H9 (cell line): ENCODE measurements around the gene AGK. TPM values are rescaled to one million over a fixed set of nuclear protein-coding genes. Genes with fewer than 3 reads are reported as not detected.

Experiments used
- DNase-seq: peaks from one replicate; pipeline ENCODE4 v3.0.0-alpha.2; 2017
- H2AFZ ChIP-seq: one replicate; pipeline ENCODE4 v1.6.1; 2013; ENCODE audit warnings: mild to moderate bottlenecking, low read length, control low read depth, moderate library complexity
- H2AK5ac ChIP-seq: 2 replicates; pipeline ENCODE4 v1.6.1; 2013; ENCODE audit warnings: low read length, control low read depth, mixed read lengths; ENCODE audit not compliant: insufficient read length
- H2BK120ac ChIP-seq: one replicate; pipeline ENCODE4 v1.6.1; 2013; ENCODE audit warnings: low read depth, mild to moderate bottlenecking, low read length, control low read depth, inconsistent platforms; ENCODE audit not compliant: poor library complexity, severe bottlenecking
- H2BK12ac ChIP-seq: 2 replicates; pipeline ENCODE4 v1.6.1; 2013; ENCODE audit warnings: low read length, control low read depth, mixed read lengths, low read depth; ENCODE audit not compliant: insufficient read length
- H2BK15ac ChIP-seq: 2 replicates; pipeline ENCODE4 v1.6.1; 2013; ENCODE audit warnings: low read depth, low read length, control low read depth
- H2BK20ac ChIP-seq: one replicate; pipeline ENCODE4 v1.6.1; 2013; ENCODE audit warnings: low read depth, mild to moderate bottlenecking, low read length, control low read depth, inconsistent platforms; ENCODE audit not compliant: poor library complexity, severe bottlenecking
- H2BK5ac ChIP-seq: 2 replicates; pipeline ENCODE4 v1.6.1; 2013; ENCODE audit warnings: low read length, control low read depth, mixed read lengths; ENCODE audit not compliant: insufficient read length
- H3K14ac ChIP-seq: 2 replicates; pipeline ENCODE4 v1.6.1; 2013; ENCODE audit warnings: low read length, control low read depth; ENCODE audit not compliant: insufficient read depth
- H3K18ac ChIP-seq: 2 replicates; pipeline ENCODE4 v1.6.1; 2013; ENCODE audit warnings: low read depth, mild to moderate bottlenecking, mixed read lengths, low read length, control low read depth; ENCODE audit not compliant: insufficient read length
- H3K23ac ChIP-seq: 2 replicates; pipeline ENCODE4 v1.6.1; 2013; ENCODE audit warnings: low read length, control low read depth, mixed read lengths, low read depth; ENCODE audit not compliant: insufficient read length
- H3K23me2 ChIP-seq: 2 replicates; pipeline ENCODE4 v1.6.1; 2013; ENCODE audit warnings: low read depth, mild to moderate bottlenecking, mixed read lengths, low read length, control low read depth; ENCODE audit not compliant: insufficient read length, poor library complexity, severe bottlenecking
- H3K27ac ChIP-seq: 2 replicates; pipeline ENCODE4 v1.5.1; 2013; ENCODE audit warnings: low read length, control low read depth, mixed read lengths, low read depth; ENCODE audit not compliant: insufficient read length
- H3K27me3 ChIP-seq: 2 replicates; pipeline ENCODE4 v1.6.1; 2013; ENCODE audit warnings: low read length, control low read depth, inconsistent platforms; ENCODE audit not compliant: insufficient read depth
- H3K4ac ChIP-seq: 2 replicates; pipeline ENCODE4 v1.6.1; 2013; ENCODE audit warnings: low read depth, mild to moderate bottlenecking, control low read depth, inconsistent platforms, low read length, moderate library complexity
- H3K4me1 ChIP-seq: 2 replicates; pipeline ENCODE4 v1.6.1; 2013; ENCODE audit warnings: low read length, control low read depth, inconsistent platforms; ENCODE audit not compliant: insufficient read depth
- H3K4me2 ChIP-seq: 2 replicates; pipeline ENCODE4 v1.6.1; 2013; ENCODE audit warnings: low read length, control low read depth, mixed read lengths; ENCODE audit not compliant: insufficient read length, insufficient read depth
- H3K56ac ChIP-seq: 2 replicates; pipeline ENCODE4 v1.6.1; 2013; ENCODE audit warnings: low read depth, mild to moderate bottlenecking, mixed read lengths, low read length, control low read depth; ENCODE audit not compliant: insufficient read length
- H3K79me1 ChIP-seq: 2 replicates; pipeline ENCODE4 v1.6.1; 2013; ENCODE audit warnings: low read depth, mild to moderate bottlenecking, moderate library complexity, low read length, control low read depth, inconsistent platforms; ENCODE audit not compliant: insufficient read depth, poor library complexity, severe bottlenecking
- H3K79me2 ChIP-seq: 2 replicates; pipeline ENCODE4 v1.6.1; 2013; ENCODE audit warnings: low read length, control low read depth, inconsistent platforms; ENCODE audit not compliant: insufficient read depth
- H3K9ac ChIP-seq: 2 replicates; pipeline ENCODE4 v1.6.1; 2013; ENCODE audit warnings: low read length, control low read depth, mixed read lengths; ENCODE audit not compliant: insufficient read length; ENCODE audit errors: extremely low read depth
- H3K9me3 ChIP-seq: one replicate; pipeline ENCODE4 v1.6.1; 2013; ENCODE audit warnings: low read depth, low read length, inconsistent platforms; ENCODE audit not compliant: control insufficient read depth
- H3T11ph ChIP-seq: one replicate; pipeline ENCODE4 v1.6.1; 2013; ENCODE audit warnings: mild to moderate bottlenecking, low read length, control low read depth, inconsistent platforms
- H4K20me1 ChIP-seq: one replicate; pipeline ENCODE4 v1.6.1; 2013; ENCODE audit not compliant: control insufficient read depth, insufficient read length, insufficient read depth
- H4K5ac ChIP-seq: 2 replicates; pipeline ENCODE4 v1.6.1; 2013; ENCODE audit warnings: low read depth, mild to moderate bottlenecking, mixed read lengths, low read length, control low read depth; ENCODE audit not compliant: insufficient read length
- H4K8ac ChIP-seq: replicated peaks from 2 replicates; pipeline ENCODE4 v1.6.1; 2013; ENCODE audit warnings: low read length, control low read depth, mixed read lengths, low read depth; ENCODE audit not compliant: insufficient read length
- H4K91ac ChIP-seq: 2 replicates; pipeline ENCODE4 v1.6.1; 2013; ENCODE audit warnings: low read depth, mild to moderate bottlenecking, moderate library complexity, mixed read lengths, low read length, control low read depth; ENCODE audit not compliant: insufficient read length
- H3K27ac Mint-ChIP-seq, 3 experiments: 2 replicates in 2 of 3; 3 replicates in 1 of 3; pipeline ENCODE4 v1.8.0; 2020 to 2021; ENCODE audit warnings: mixed read lengths in 3 of 3, mild to moderate bottlenecking in 1 of 3, moderate library complexity in 1 of 3
- H3K27me3 Mint-ChIP-seq: 2 replicates; pipeline ENCODE4 v1.8.0; 2021; ENCODE audit warnings: low read depth, mild to moderate bottlenecking, moderate library complexity, mixed read lengths
- H3K36me3 Mint-ChIP-seq, 3 experiments: 2 replicates in 2 of 3; 3 replicates in 1 of 3; pipeline ENCODE4 v1.8.0; 2020 to 2021; ENCODE audit warnings: low read depth in 3 of 3, mixed read lengths in 3 of 3; ENCODE audit not compliant: insufficient read depth in 1 of 3
- H3K4me1 Mint-ChIP-seq, 2 experiments: 2 replicates each; pipeline ENCODE4 v1.8.0; 2020; ENCODE audit warnings: mixed read lengths in 2 of 2
- H3K4me3 Mint-ChIP-seq, 2 experiments: 2 replicates in 1 of 2; 3 replicates in 1 of 2; pipeline ENCODE4 v1.8.0; 2020 to 2021; ENCODE audit warnings: mild to moderate bottlenecking in 2 of 2, mixed read lengths in 2 of 2, moderate library complexity in 1 of 2
- H3K9me3 Mint-ChIP-seq, 2 experiments: 2 replicates in 1 of 2; 3 replicates in 1 of 2; pipeline ENCODE4 v1.8.0; 2020; ENCODE audit warnings: mild to moderate bottlenecking in 2 of 2, mixed read lengths in 2 of 2, moderate library complexity in 1 of 2
- CTCF ChIP-seq: fragments of 200-600 bp; sonication (generic); conservative IDR thresholded peaks from 3 replicates; pipeline ENCODE4 v1.8.0; 2021; ENCODE audit warnings: antibody characterized with exemption, mild to moderate bottlenecking
- total RNA-seq: library from RNA; stranded (reverse); gene quantifications from 2 replicates; pipeline ENCODE4 v1.2.1, GENCODE V29; 2021

AGK gene
- total RNA-seq, 1 experiment from 2014 or later = 35.1 TPM

DNA sequence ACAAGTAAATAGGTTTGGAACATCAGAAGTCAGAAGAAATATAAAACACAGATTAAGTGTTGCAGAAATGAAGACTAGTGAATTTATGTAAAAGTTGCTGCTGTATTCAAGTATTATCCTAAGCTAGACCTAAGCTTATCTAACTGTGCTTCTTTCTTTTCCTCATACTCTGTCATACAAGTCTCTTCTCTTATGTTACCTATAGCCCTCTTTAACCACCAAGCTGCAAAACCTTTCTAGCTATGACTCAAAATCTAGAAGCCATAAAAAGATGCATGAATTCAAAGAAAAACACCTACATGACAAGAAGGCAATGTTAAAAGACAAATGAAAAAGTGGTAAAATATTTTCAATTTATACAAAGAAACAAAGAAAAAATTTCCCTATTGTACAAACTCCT lies 127.8 kb downstream of the AGK start:
- no peak overlapping the region for H3K4me2 ChIP-seq
- no peak overlapping the region for H4K8ac ChIP-seq
- H2AFZ ChIP-seq = no peak overlapping the region
- H2AK5ac ChIP-seq = no peak overlapping the region
- H3K14ac ChIP-seq = no peak overlapping the region
- no peak overlapping the region for H2BK15ac ChIP-seq
- H3K36me3 Mint-ChIP-seq = peaks cover 4 to 11% (median 7%) of the 10 kb centered on the region in 3 experiments; a peak in 5 of 7 replicates
- DNase-seq = no peak
- H2BK5ac ChIP-seq = no peak overlapping the region
- H3K79me1 ChIP-seq = no peaks in the 10 kb centered on the region
- H3K9me3 ChIP-seq = no peaks in the 10 kb centered on the region
- H3K23ac ChIP-seq = no peak overlapping the region
- H3K4me3 Mint-ChIP-seq = no peak overlapping the region
- H3K79me2 ChIP-seq = no peaks in the 10 kb centered on the region
- no peaks in the 10 kb centered on the region for H3K27me3 ChIP-seq
- no peaks in the 10 kb centered on the region for H3K23me2 ChIP-seq
- no peak overlapping the region for H3K56ac ChIP-seq
- H3K27ac Mint-ChIP-seq = no peak overlapping the region
- no peak for TF ChIP-seq CTCF
- no peak overlapping the region for H3K27ac ChIP-seq
- H3K27me3 Mint-ChIP-seq = no peaks in the 10 kb centered on the region
- peaks cover 7 to 11% of the 10 kb centered on the region in 2 experiments for H3K4me1 Mint-ChIP-seq
- peaks cover 4% of the 10 kb centered on the region; the same call in 1 of the 2 replicates for H3K4me1 ChIP-seq
- H3K4ac ChIP-seq = no peak overlapping the region
- H3T11ph ChIP-seq = no peak overlapping the region
- no peak overlapping the region for H4K91ac ChIP-seq
- H2BK20ac ChIP-seq = no peak overlapping the region
- no peak overlapping the region for H2BK120ac ChIP-seq
- H3K18ac ChIP-seq = no peak overlapping the region
- no peak overlapping the region for H3K9ac ChIP-seq
- no peak overlapping the region for H2BK12ac ChIP-seq
- H3K9me3 Mint-ChIP-seq = no peaks in the 10 kb centered on the region
- no peaks in the 10 kb centered on the region for H4K20me1 ChIP-seq
- no peak overlapping the region for H4K5ac ChIP-seq
